ENCODE data around the gene CACNB1.

CACNB1 gene
- total RNA-seq: 12.2 to 17.6 reads per million in 2 donors

- peak; percentile 76 for DNase-seq
Measured at GRCh38 chr17:39197380-39198185, at the start of gene CACNB1. Gene CACNB1, minus strand, starts transcription at chr17:39197669. Its CDS starts 174 bp downstream, at chr17:39197495.

DNA sequence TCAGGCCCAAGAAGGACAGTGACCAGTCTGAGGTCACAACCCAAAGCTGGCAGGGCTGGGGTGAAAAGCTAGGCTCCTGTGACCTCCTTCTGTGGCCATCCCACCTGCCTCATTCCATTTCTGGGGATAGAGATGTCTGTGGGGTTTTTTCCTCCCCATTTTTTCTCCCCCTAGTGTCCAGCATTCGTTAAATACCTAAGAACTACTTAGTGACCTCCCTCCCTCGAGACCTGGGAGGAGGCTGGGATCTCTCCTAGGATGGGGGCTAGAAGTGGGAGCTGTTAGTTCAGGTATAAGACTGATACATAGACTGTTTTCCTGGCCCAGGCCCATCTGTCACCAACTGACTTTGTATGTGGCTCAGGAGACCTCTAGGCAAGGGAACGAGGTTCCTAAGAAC lies 48.8 kb upstream of the CACNB1 start:
- DNase-seq: no peak

DNA sequence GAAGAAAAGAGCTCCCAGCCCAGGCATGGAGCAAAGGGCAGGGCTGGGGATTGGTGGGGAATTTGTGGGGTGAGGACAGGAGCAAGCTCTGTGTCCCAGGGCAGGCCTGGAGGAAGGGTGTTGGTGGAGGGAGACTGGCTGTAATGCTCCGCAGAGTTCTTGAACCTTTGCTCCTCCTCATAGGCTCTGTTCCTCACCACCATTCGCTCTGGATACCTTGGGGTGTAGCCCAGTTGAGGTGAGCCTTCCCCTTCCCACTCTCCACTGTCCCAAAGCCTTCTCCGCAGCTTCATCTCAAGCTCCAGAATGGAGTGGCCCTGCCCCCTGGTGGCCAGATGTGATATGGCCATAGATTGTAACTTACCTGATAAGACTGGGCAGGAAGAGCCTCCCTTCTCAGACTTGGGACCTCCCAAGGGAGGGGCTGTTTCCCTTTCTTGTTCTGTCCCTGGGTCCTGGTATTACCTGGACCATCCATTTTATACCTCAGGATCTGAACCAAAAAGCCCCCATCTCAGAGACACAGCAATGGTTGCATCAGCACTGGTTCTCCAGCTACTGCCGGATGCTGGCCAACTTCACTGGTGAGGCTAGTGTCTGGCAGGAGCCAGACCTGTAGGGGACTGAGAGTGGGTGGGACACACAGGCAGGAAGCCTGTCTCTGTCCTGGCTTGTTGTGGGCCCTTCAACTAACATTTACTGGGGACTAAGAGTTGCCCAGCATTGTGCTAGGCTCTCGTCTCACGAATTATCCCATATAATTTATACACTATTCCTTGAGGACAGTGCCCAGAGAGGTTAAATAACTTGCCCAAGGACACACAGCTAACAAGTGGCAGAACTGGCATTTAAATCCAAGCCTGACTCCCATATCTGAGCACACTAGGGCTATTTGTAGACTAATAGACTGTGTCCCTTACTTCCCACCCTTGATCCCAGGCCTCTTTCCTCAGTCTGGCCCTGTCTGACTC lies 47.4 kb upstream of the CACNB1 start:
- peak; percentile 86 for DNase-seq

DNA sequence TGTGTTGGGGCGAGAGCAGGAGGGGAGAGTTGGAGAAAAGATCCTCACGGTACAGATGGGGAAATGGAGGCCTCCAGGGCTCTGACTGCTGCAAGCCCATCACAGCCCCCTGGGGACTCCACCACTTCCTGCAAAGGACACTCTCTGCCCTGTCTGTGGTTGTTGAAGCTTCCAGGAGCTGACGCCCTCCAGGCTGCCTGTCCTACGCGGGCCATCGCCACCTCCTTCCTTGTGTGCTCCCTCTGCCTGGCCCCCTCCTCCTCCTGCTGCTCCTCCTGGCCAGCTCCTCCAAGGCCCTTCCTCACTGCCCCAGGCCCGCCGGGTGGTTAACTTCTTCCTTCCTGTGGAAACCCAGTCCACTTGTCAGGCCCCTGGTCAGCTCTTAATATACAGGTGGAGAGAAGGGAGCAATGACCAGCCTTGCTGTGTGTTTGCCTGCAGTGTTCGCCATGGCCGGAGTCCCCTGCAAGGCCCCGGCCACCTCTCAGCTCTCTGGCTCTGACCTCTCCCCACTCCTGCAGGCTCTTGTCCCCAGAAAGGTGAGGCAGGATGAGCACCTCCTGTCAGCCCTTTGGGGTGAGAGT lies 46.6 kb upstream of the CACNB1 start:
- DNase-seq: no peak

DNA sequence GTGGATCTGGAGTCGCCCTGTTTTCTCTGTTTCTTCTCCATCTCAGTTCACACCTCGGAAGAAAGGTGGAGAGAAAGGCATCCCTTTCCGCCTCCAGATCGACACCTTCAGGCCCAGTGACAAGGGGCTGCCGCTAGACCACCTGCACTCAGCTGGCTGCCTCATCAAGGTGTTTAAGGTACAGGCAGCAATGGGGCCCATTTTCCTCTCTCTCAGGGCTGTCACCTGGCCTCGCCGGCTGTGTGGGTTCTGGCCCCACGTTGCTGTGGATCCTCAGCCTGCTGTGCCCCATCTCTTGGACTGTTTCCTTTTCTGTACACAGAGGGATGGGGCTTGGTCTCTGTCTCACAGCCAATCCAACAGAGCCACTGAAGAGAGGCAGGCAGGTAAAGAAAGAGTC lies 45.7 kb upstream of the CACNB1 start:
- no peak for DNase-seq

- no peak for DNase-seq
Measured at GRCh38 chr17:39240631-39241030, 43.2 kb upstream of the CACNB1 start.

GRCh38 chr17:39239640-39240314 lies 42.3 kb upstream of the CACNB1 start:
- DNase-seq: peak; percentile 63

- DNase-seq: peak; percentile 63
Measured at GRCh38 chr17:39238311-39238972, 41.0 kb upstream of the CACNB1 start.

DNA sequence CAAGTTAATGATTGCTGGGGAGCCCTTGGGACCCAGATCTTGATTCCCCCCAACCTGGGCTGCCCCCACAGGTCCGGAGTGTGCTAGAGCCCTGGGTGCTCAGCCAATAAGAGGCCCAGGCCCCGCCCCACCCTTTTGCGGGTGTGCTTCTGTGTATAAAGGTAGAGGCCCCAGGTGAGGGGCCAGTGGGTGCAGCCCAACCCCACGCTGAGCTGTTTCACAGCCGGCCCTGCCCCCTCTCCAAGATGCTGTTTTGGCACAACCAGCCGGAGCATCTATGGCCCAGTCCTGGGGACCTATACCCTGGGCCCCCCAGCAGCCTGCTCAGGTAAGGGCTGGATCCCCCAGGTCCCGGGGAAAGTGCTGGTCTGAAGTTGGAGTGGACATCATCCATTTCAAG lies 40.1 kb upstream of the CACNB1 start:
- no peak for DNase-seq

DNA sequence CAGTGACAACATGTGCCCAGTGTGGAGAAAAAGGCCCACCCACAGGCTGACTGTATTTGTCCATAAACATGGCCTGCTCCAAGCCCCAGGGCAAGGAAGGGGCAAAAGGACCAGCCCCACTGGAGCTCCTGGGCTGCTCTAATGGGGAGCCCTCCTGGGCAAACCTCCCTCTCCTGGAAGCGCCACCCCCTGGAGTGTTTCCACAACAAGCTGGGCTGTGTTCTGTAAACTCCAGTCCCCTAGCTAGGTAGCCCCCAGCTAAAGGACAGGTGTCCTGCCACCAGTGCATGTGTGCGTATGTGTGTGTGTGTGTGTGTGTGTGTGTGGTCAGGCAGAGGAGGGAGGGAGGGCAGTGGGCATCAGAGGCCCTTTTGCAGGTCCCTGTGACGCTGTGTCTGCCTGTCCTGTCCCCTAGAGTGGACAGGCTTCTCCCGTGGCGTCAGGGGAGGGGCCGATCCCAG lies 39.5 kb upstream of the CACNB1 start:
- no peak for DNase-seq

DNA sequence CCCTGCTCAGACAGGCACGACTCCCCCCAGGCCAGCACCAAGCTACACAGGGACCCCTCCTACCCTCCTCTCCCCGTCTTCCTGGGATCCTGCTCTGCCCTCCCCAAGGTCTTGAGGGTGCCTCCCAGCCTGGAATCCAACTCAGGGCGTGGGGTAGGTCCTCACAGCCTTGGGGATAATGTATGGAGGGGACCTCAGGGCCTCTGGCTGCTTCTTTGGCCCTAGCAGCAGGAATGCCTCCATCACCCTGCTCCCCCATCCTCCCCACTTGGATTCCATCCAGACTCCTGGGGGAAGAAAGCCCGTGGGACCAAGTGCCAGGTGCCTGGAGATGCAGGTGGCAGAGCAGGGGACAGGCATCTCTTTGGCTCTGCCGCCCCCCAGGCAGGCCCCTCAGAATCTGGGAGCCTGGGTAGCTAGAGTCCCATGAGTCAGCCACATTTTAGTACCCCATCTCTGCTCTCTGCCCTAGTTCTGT lies 39.0 kb upstream of the CACNB1 start:
- DNase-seq: no peak

DNA sequence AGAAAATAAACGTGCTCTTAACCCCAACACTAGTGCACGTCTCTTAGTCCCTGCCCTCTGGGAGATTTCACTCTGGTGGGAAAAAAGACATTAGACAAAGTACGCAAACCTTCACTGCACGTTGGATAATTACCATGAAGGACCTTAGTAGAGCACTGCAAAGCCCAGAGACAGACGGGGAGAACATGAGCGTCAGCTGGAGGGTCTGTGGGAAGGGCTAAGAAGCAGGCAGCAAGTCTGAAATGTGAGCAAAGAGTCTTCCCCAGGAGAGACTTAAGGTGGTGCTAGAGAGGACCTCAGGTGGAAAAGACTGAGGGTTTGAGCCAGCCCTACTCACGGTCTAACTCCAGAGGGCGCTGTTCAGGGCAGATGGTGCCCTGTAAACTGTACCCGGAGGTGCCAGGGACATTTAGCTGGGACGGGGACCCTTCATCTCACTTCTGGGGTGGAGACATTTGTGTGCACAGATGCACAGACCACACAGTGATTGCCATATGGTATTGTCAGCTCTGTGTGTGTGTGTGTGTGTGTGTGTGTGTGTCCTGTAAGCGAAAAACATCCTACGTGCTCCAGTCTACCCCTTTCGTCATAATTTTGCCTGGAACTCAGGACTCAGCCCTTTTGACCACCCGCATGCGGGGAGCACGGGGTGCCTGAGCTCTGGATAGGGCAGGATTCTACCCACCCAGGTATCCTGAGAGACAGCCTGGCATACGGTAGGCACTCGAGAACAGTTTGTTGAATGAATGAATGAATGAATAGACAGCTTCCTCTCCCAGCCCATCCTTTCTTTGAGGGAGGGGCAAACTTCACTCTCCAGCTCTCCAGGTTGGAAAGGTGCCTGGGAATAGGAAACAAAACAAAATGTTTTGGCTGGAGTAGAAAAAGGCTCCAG lies 38.3 kb upstream of the CACNB1 start:
- no peak for DNase-seq

GRCh38 chr17:39231591-39232551 lies 34.4 kb upstream of the CACNB1 start:
- DNase-seq: peak; percentile 46

- no peak for DNase-seq
Measured at GRCh38 chr17:39231091-39231561, 33.7 kb upstream of the CACNB1 start.

- no peak for DNase-seq
Measured at GRCh38 chr17:39230361-39230760, 32.9 kb upstream of the CACNB1 start.

- no peak for DNase-seq
Measured at GRCh38 chr17:39229274-39229913, 31.9 kb upstream of the CACNB1 start.

- no peak for DNase-seq
Measured at GRCh38 chr17:39227364-39227919, 30.0 kb upstream of the CACNB1 start.

GRCh38 chr17:39225959-39226683 lies 28.7 kb upstream of the CACNB1 start:
- no peak for DNase-seq
